NCI-H510A treated with DMSO at 0.1 percent for 48 hours (cell line): ENCODE data around the gene ABCG1.

Experiments
- DNase-seq: peaks from one replicate; lab custom pipeline; 2025; lab: John Stamatoyannopoulos, UW

Gene ABCG1

GRCh38 chr21:42232176-42232825 lies 13.4 kb downstream of the ABCG1 start:
- peak; percentile 32 for DNase-seq

- peak; percentile 69 for DNase-seq
Measured at GRCh38 chr21:42233067-42233961, 14.4 kb downstream of the ABCG1 start.

DNA sequence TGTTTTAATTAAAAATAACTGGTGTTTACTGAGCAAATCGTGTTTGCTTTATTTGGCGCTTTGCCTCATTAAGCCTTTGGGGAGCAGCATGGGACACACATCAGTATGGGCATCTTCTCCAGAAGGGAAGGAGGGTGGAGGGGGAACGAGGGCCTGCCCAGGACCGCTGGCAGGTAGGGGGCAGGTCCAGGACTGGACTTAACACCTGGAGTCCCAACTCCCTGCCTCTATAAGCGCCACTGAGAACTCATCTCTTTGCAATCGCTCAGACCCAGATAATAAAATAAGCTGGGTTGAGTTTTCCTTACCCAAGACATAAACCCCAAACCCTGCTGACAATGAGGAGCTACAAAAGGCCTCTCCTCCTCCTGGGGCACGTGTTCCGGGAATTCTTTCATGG lies 15.1 kb downstream of the ABCG1 start:
- no peak for DNase-seq

DNA sequence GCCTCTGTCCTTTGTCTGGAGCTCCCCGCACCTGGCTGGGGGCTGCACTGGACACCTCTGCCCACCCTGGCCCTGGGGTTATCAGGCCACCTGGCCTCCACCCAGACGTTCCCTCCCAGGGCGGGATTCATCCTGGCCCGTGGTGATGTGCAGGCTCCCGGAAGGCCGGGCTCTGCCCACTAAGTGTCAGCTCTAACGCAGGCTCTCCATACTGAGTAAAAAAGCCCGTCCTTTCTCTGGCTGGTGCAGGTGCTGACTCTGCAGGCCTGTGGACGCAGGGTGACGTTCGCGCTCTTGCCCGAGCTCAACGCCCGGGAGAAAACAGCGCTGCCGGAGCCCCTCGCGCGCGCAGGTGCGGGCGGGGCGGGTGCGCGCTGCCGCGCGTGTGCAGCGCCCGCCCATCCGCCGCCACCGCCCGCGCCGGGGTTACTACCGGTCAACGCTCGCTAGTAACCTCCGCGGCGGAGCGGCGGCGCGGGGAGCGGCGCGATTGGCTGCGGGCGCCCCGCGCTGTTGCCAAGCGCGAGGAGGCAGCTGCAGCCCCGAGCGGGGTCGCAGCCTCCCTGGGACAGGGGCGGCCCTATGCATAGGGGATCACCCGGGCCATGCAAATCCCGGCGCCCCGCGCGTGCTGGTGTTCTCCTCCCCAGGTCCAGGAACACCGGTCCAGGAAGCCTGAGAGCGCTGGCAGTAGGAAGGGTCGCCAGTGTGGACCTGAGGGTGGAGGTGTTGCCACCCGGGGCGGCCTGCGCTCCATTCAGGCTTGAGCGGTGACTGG lies 15.7 kb downstream of the ABCG1 start:
- DNase-seq: peak; percentile 76

GRCh38 chr21:42235593-42235992 lies 16.7 kb downstream of the ABCG1 start:
- no peak for DNase-seq

DNA sequence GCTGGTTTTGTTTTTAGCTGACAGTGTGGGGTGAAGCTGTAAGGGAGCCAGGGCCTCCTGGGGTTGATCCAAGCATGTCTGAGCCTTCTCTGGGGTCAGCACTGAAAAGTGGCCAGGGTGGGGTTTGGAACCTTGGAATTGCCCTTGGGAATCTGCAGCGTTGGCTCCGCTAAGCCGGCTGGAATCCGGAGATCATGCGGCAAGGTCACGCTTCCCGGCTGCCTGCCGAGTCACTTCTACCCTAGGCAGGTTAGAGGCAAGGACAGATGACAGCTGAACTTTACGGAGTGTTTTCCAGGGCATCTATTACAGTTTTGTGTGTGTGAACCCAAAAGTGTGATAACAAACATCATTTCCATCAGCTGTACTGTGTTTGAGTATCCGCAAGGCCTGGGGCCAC lies 17.1 kb downstream of the ABCG1 start:
- no peak for DNase-seq

DNA sequence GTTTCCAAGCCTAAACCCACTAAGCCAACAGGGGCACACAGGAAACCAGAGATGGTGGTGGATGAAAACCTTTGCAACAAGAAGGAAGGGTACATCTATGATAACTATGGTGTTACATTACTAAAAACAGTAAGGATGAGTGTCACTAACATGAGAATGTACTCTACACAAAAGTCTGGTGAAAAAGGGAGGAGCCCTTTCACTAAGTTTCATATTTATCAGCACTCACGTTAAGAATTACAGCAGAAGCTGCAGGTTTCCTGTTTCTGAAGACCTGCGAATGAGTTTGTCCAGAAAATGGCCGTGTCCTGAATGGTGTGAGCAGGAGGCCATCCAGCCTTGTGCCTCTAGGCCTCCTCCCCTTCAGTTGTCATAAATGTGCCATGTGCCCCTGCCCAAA lies 17.8 kb downstream of the ABCG1 start:
- DNase-seq: no peak

- no peak for DNase-seq
Measured at GRCh38 chr21:42237161-42237560, 18.2 kb downstream of the ABCG1 start.

DNA sequence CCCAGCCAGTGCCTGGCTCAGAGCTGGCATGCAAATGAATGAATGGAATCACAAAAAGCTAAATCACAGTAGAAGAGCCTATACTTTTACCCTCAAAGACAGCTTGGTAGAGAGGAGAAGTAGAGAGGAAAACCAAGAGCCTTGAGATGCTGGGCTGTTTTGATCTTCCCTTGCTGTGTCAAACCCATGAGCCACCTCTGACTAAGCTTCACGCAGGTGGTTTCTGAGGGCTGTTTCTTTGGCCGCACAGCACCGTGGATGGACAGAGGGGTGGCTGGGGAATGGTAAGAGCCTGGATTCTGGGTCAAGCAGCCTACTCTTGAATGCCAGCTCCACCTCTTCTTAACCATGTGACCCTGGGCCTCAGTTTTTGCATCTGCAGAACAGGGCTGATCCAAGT lies 18.6 kb downstream of the ABCG1 start:
- DNase-seq: no peak

GRCh38 chr21:42238185-42238934 lies 19.4 kb downstream of the ABCG1 start:
- no peak for DNase-seq

- no peak for DNase-seq
Measured at GRCh38 chr21:42239556-42239955, 20.6 kb downstream of the ABCG1 start.

GRCh38 chr21:42239973-42240372 lies 21.0 kb downstream of the ABCG1 start:
- DNase-seq: no peak

GRCh38 chr21:42242611-42243010 lies 23.7 kb downstream of the ABCG1 start:
- DNase-seq: no peak

DNA sequence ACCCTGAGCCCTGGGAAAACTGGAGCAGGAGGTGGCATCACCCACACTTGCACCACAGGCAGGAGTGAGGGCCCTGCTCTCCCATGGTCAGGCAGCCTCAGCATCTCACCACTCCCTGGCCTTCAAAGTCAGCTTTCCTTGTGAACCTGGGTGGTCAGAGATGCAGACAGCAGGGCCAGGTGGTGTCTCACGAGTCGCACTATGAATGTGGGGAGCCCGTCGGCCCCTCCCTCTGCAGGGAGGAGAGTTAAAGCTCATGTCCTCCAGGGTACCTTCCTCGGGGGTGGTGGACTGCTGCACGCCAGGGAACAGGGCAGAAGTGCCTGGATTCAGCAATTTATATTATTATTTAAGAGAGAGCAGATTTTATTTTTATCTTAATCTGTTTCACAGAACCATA lies 24.1 kb downstream of the ABCG1 start:
- DNase-seq: no peak

- peak; percentile 43 for DNase-seq
Measured at GRCh38 chr21:42245331-42246193, 26.6 kb downstream of the ABCG1 start.

GRCh38 chr21:42247716-42248115 lies 28.8 kb downstream of the ABCG1 start:
- DNase-seq: no peak

- no peak for DNase-seq
Measured at GRCh38 chr21:42248241-42248640, 29.3 kb downstream of the ABCG1 start.

- DNase-seq: no peak
Measured at GRCh38 chr21:42248783-42249597, 30.1 kb downstream of the ABCG1 start.

DNA sequence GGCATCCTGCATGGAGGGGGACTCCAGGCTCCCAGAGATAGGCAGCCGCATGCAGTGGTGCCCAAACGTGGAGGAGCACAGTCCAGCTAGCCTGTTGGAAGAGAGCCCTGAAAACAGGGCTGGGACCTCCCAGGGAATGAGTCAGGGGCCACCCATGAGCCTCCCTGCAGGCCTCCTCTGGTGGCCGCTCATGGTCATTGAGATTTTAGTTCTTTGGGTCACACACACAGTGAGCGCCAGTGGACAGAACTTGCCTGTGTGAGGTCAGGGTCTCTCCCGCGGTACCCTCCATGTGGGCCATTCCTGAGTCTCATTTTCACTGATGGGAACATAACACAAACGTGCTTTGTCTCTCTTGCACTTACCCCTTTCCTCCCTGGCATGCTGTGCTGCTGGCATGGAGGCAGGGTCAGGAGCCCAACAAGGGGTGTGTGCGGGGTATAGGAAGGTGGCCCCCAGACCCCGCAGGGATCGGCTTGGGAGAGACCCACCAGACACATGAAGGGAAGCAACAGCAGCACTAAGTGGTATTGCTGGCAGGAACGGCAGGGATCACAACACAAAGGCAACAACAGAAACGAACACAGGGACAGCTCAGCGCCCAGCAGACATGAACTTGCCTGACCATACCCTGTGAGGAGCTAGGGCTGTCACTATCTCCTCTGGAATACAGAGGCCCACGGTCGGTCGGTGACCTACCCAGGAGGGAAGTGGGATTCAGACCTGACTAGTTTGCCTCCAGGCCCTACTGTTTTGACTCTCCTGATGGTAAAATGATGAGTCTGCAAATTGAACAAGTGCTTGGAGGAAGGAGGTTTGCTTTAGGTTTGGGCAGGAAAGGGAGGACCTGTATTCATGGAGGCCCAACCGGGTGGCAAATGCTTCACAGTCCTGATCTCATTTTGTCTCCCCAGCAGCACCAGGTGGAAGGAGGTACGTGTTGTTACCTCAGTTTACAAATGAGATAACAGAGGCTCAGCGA lies 31.8 kb downstream of the ABCG1 start:
- no peak for DNase-seq
